Measurements from ENCODE around the gene TCHHL1. TPM values are rescaled to one million over a fixed set of nuclear protein-coding genes. Genes with fewer than 3 reads are reported as not detected.

TCHHL1 gene
- total and polyA plus RNA-seq, 10 of the 15 experiments (the other 5 are each of a cell fraction or from before 2014, with no cell fraction given) = not detected

- peak; percentile 33; the same call in 1 of the 2 replicates for TF ChIP-seq ZBTB40 (IDR thresholded peaks at IDR 0.05; ENCODE audit: borderline replicate concordance)
- TF ChIP-seq ATF7 (IDR thresholded peaks at IDR 0.05; ENCODE audit: low read depth) = peak; percentile 55; the same call in 1 of the 2 replicates
- TF ChIP-seq GABPA (IDR thresholded peaks at IDR 0.05; ENCODE audit: low read depth) = peak; percentile 73
- TF ChIP-seq FOXK2 (IDR thresholded peaks at IDR 0.05) = no peak
- TF ChIP-seq ZSCAN29 (IDR thresholded peaks at IDR 0.05) = no peak
- no peak for TF ChIP-seq CEBPZ (IDR thresholded peaks at IDR 0.05; ENCODE audit: low read depth, low read length)
- TF ChIP-seq MXI1 (IDR thresholded peaks at IDR 0.05; ENCODE audit: low read depth, low read length) = no peak
- no peak for TF ChIP-seq KDM1A (IDR thresholded peaks at IDR 0.05; ENCODE audit: borderline replicate concordance)
- TF ChIP-seq HSF1 (IDR thresholded peaks at IDR 0.05; ENCODE audit: low read depth, low read length) = no peak
- TF ChIP-seq POLR2A (IDR thresholded peaks at IDR 0.05; ENCODE audit: low read depth, low read length) = peak; percentile 77
- peak; percentile 85 for TF ChIP-seq NFYB (IDR thresholded peaks at IDR 0.05; ENCODE audit: insufficient read depth, low read depth, low read length)
- no peak for TF ChIP-seq BACH1 (IDR thresholded peaks at IDR 0.05; ENCODE audit: borderline replicate concordance)
- TF ChIP-seq CHD4 (IDR thresholded peaks at IDR 0.05) = no peak
- TF ChIP-seq REST (IDR thresholded peaks at IDR 0.05; ENCODE audit: low read depth, low read length) = no peak
- 0 out of 2 replicates have a peak, but pooled peaks have one; percentile 23 for TF ChIP-seq TCF3 (IDR thresholded peaks at IDR 0.05; ENCODE audit: borderline replicate concordance, insufficient read depth, low read depth, low read length)
Observed at GRCh38 chr1:152047730-152048415, 41.0 kb downstream of the TCHHL1 start (continued).
